Liver (tissue), 9 donors: Measurements from ENCODE around the gene FLOT1. TPM values are rescaled to one million over a fixed set of nuclear protein-coding genes. Genes with fewer than 3 reads are reported as not detected.

Experiments
- DNase-seq: peaks from one replicate; pipeline ENCODE4 v3.0.0-alpha.2; 2017; ENCODE audit warnings: low spot score
- H3K27ac ChIP-seq, 2 donors: one replicate each; pipeline ENCODE4 v1.7.0; 2013; ENCODE audit warnings: inconsistent platforms in 2 of 2, low read length in 2 of 2, control low read depth in 1 of 2, low read depth in 1 of 2, mild to moderate bottlenecking in 1 of 2
- H3K27me3 ChIP-seq, 4 donors: one replicate each; pipeline versions ENCODE4 v1.6.1 to v1.7.0; 2013; ENCODE audit warnings: low read length in 3 of 4, inconsistent platforms in 1 of 4, mild to moderate bottlenecking in 1 of 4, moderate library complexity in 1 of 4; ENCODE audit not compliant: control insufficient read depth in 4 of 4, insufficient read depth in 4 of 4
- H3K36me3 ChIP-seq, 4 donors: one replicate each; pipeline versions ENCODE4 v1.6.1 to v1.7.0; 2013; ENCODE audit warnings: low read length in 3 of 4, mild to moderate bottlenecking in 3 of 4, low read depth in 1 of 4, moderate library complexity in 1 of 4; ENCODE audit not compliant: control insufficient read depth in 4 of 4, insufficient read depth in 3 of 4
- H3K4me1 ChIP-seq, 4 donors: one replicate each; pipeline versions ENCODE4 v1.6.1 to v1.7.0; 2013; ENCODE audit warnings: low read length in 3 of 4, mild to moderate bottlenecking in 3 of 4, moderate library complexity in 1 of 4; ENCODE audit not compliant: control insufficient read depth in 4 of 4, insufficient read depth in 4 of 4
- H3K4me3 ChIP-seq, 3 donors: one replicate each; pipeline versions ENCODE4 v1.6.1 to v1.7.0; 2013; ENCODE audit warnings: low read length in 3 of 3, control low read depth in 1 of 3, low read depth in 1 of 3, mild to moderate bottlenecking in 1 of 3
- H3K9ac ChIP-seq, 2 donors: one replicate each; pipeline ENCODE4 v1.7.0; 2013; ENCODE audit warnings: low read length in 2 of 2, mild to moderate bottlenecking in 2 of 2, moderate library complexity in 2 of 2, control low read depth in 1 of 2, low read depth in 1 of 2
- H3K9me3 ChIP-seq, 4 donors: one replicate each; pipeline versions ENCODE4 v1.6.1 to v1.7.0; 2013; ENCODE audit warnings: low read length in 3 of 4; ENCODE audit not compliant: control insufficient read depth in 4 of 4
- ATF3 ChIP-seq: IDR thresholded peaks from 2 replicates; pipeline ENCODE4 v1.6.1; 2016; ENCODE audit warnings: antibody characterized with exemption
- EGR1 ChIP-seq, 2 donors: IDR thresholded peaks; 2 replicates each; pipeline ENCODE4 v1.6.1; 2016 to 2018; ENCODE audit warnings: antibody characterized with exemption in 2 of 2, low read depth in 2 of 2
- FOXA1 ChIP-seq: IDR thresholded peaks from 2 replicates; pipeline ENCODE4 v1.6.1; 2016; ENCODE audit warnings: antibody characterized with exemption
- FOXA2 ChIP-seq: IDR thresholded peaks from 2 replicates; pipeline ENCODE4 v1.6.1; 2016; ENCODE audit warnings: antibody characterized with exemption
- HNF4A ChIP-seq, 2 donors: conservative IDR thresholded peaks; 2 replicates each; pipeline ENCODE4 v1.6.1; 2016; ENCODE audit warnings: antibody characterized with exemption in 2 of 2, mild to moderate bottlenecking in 2 of 2
- HNF4G ChIP-seq: IDR thresholded peaks from 2 replicates; pipeline ENCODE4 v1.6.1; 2016; ENCODE audit warnings: antibody characterized with exemption
- MAX ChIP-seq: IDR thresholded peaks from 2 replicates; pipeline ENCODE4 v1.6.1; 2016; ENCODE audit warnings: antibody characterized with exemption
- NR2F2 ChIP-seq: IDR thresholded peaks from 2 replicates; pipeline ENCODE4 v1.6.1; 2016; ENCODE audit warnings: antibody characterized with exemption
- RAD21 ChIP-seq, 2 donors: IDR thresholded peaks; 2 replicates each; pipeline ENCODE4 v1.6.1; 2016; ENCODE audit warnings: antibody characterized with exemption in 2 of 2, mild to moderate bottlenecking in 2 of 2
- REST ChIP-seq: IDR thresholded peaks from 2 replicates; pipeline ENCODE4 v1.6.1; 2016; ENCODE audit warnings: antibody characterized with exemption, mild to moderate bottlenecking
- RXRA ChIP-seq, 2 donors: IDR thresholded peaks; 2 replicates each; pipeline ENCODE4 v1.6.1; 2017 to 2018; ENCODE audit warnings: antibody characterized with exemption in 2 of 2, mild to moderate bottlenecking in 1 of 2
- SP1 ChIP-seq: IDR thresholded peaks from 2 replicates; pipeline ENCODE4 v1.6.1; 2018; ENCODE audit warnings: antibody characterized with exemption, mild to moderate bottlenecking
- TAF1 ChIP-seq: conservative IDR thresholded peaks from 2 replicates; pipeline ENCODE4 v1.6.1; 2016; ENCODE audit warnings: antibody characterized with exemption, mild to moderate bottlenecking
- YY1 ChIP-seq: IDR thresholded peaks from 2 replicates; pipeline ENCODE4 v1.6.1; 2016; ENCODE audit warnings: antibody characterized with exemption, mild to moderate bottlenecking
- WGBS: extraction: QIAGEN DNeasy Blood & Tissue Kit; methylation state at CpG from one replicate; pipeline ENCODE4 v1.1.7; 2013; 5-methylcytosine and 5-hydroxymethylcytosine counted together
- polyA plus RNA-seq, 2 donors: library from polyadenylated mRNA; stranded (reverse) in 1 of 2; unstranded in 1 of 2; fragments of 200-250 nt in 1 of 2; fragments of >200 nt in 1 of 2; fragmentation: Nextera tagmentation in 1 of 2; extraction: Ambion mirVana in 1 of 2; gene quantifications; one replicate each; pipeline versions ENCODE4 v1.2.1 to v1.2.3, GENCODE V29; 2013 to 2015
- total RNA-seq, 2 donors: library from RNA; depleted of rRNA; stranded (reverse); fragments of >200 nt; gene quantifications; one replicate each; pipeline ENCODE4 v1.2.3, GENCODE V29; 2014
- donor health status: healthy.
- donor health status: healthy.
- donor health status: healthy.
- donor health status: healthy.
- donor health status: healthy.

FLOT1 gene
- total and polyA plus RNA-seq, 4 donors: 38.6 to 99.8 (median 59.5) TPM

- Histone ChIP-seq H3K36me3 (no peaks in the 10 kb centered on the region), H3K27me3 (no peaks in the 10 kb centered on the region), H3K4me1 (no peaks in the 10 kb centered on the region), H3K27ac (no peak overlapping the region), H3K9me3 (no peaks in the 10 kb centered on the region), H3K9ac (no peak overlapping the region), H3K4me3 (no peak overlapping the region)
- 19% methylated on average over 1 of the region's 1 CpG for WGBS
- TF ChIP-seq HNF4G (no peak), HNF4A (conservative IDR thresholded peaks at IDR 0.05) (peak in 1 of 2 donors; percentile 18)
- no peak for DNase-seq
Measured at GRCh38 chr6:30789606-30790005, 47.1 kb upstream of the FLOT1 start.

- H3K9me3 ChIP-seq: no peaks in the 10 kb centered on the region
- H3K4me3 ChIP-seq: no peak overlapping the region
- DNase-seq: no peak
- no peaks in the 10 kb centered on the region for H3K36me3 ChIP-seq
- no peak for TF ChIP-seq FOXA1
- no peak for TF ChIP-seq TAF1
- no peak for TF ChIP-seq FOXA2
- TF ChIP-seq HNF4A (conservative IDR thresholded peaks at IDR 0.05): peak; percentile 28 to 59
- no peak for TF ChIP-seq HNF4G
- TF ChIP-seq SP1: peak; percentile 41
- no peak for TF ChIP-seq RAD21 (IDR thresholded peaks at IDR 0.05)
- TF ChIP-seq EGR1 (IDR thresholded peaks at IDR 0.05; ENCODE audit: low read depth in 2 of 2): no peak
- TF ChIP-seq NR2F2: no peak
- TF ChIP-seq MAX: no peak
- no peak for TF ChIP-seq YY1
- TF ChIP-seq REST: no peak
- peaks cover 0 to 3% (median 1%) of the 10 kb centered on the region in 4 donors for H3K4me1 ChIP-seq
- H3K27me3 ChIP-seq: no peaks in the 10 kb centered on the region
- H3K27ac ChIP-seq: no peak overlapping the region
- no peak overlapping the region for H3K9ac ChIP-seq
- 49% methylated on average over 5 of the region's 5 CpGs for WGBS
Measured at GRCh38 chr6:30787954-30788353, 45.5 kb upstream of the FLOT1 start.

GRCh38 chr6:30782425-30783014, 40.0 kb upstream of the FLOT1 start:
- DNase-seq: no peak

More at GRCh38 chr6:30782425-30783014, 40.0 kb upstream of the FLOT1 start:
- Histone ChIP-seq H3K4me3 (no peak overlapping the region), H3K9ac (no peak overlapping the region), H3K9me3 (no peaks in the 10 kb centered on the region), H3K4me1 (peaks cover 6 to 16% (median 10%) of the 10 kb centered on the region in 4 donors), H3K27me3 (no peaks in the 10 kb centered on the region), H3K36me3 (no peaks in the 10 kb centered on the region), H3K27ac (peak overlapping the region; percentile 78 to 88)
- TF ChIP-seq EGR1 (IDR thresholded peaks at IDR 0.05; ENCODE audit: low read depth in 2 of 2) (peak in 1 of 2 donors; percentile 23), ATF3 (no peak), TAF1 (no peak), MAX (peak; percentile 36), RXRA (IDR thresholded peaks at IDR 0.05) (peak; percentile 61 to 81)
